ENCODE measurements around the gene AAMDC.

AAMDC gene

GRCh38 chr11:77879218-77879617, 58.3 kb downstream of the AAMDC start:
- Histone ChIP-seq H3K4me1 (no peaks in the 10 kb centered on the region), H3K4me3 (ENCODE audit: low read depth, low read length) (no peak overlapping the region), H3K9ac (no peak overlapping the region), H3K36me3 (ENCODE audit: control insufficient read depth, insufficient read depth, low read length) (no peaks in the 10 kb centered on the region), H3K4me2 (ENCODE audit: low read length) (no peak overlapping the region), H3K9me3 (ENCODE audit: control insufficient read depth, low read length) (no peaks in the 10 kb centered on the region), H3K27me3 (ENCODE audit: control insufficient read depth, insufficient read depth, low read length) (no peaks in the 10 kb centered on the region), H2AFZ (no peak overlapping the region), H3K79me2 (no peaks in the 10 kb centered on the region), H3K27ac (no peak overlapping the region)
- TF ChIP-seq CTCF (IDR thresholded peaks at IDR 0.05), result no peak

GRCh38 chr11:77882396-77882795, 61.5 kb downstream of the AAMDC start:
- Histone ChIP-seq H3K4me3 (ENCODE audit: low read depth, low read length) (no peak overlapping the region), H3K9ac (no peak overlapping the region), H3K4me1 (no peaks in the 10 kb centered on the region), H3K36me3 (ENCODE audit: control insufficient read depth, insufficient read depth, low read length) (no peaks in the 10 kb centered on the region), H3K9me3 (ENCODE audit: control insufficient read depth, low read length) (no peaks in the 10 kb centered on the region), H3K4me2 (ENCODE audit: low read length) (no peak overlapping the region), H3K27ac (no peak overlapping the region), H2AFZ (no peak overlapping the region), H3K79me2 (no peaks in the 10 kb centered on the region), H3K27me3 (ENCODE audit: control insufficient read depth, insufficient read depth, low read length) (no peaks in the 10 kb centered on the region)
- TF ChIP-seq CTCF (IDR thresholded peaks at IDR 0.05), result no peak

GRCh38 chr11:77883775-77884174, 62.8 kb downstream of the AAMDC start:
- Histone ChIP-seq H3K4me2 (ENCODE audit: low read length) (no peak overlapping the region), H3K9me3 (ENCODE audit: control insufficient read depth, low read length) (no peaks in the 10 kb centered on the region), H2AFZ (no peak overlapping the region), H3K4me1 (no peaks in the 10 kb centered on the region), H3K4me3 (ENCODE audit: low read depth, low read length) (no peak overlapping the region), H3K36me3 (ENCODE audit: control insufficient read depth, insufficient read depth, low read length) (no peaks in the 10 kb centered on the region), H3K9ac (no peak overlapping the region), H3K27ac (no peak overlapping the region), H3K27me3 (ENCODE audit: control insufficient read depth, insufficient read depth, low read length) (no peaks in the 10 kb centered on the region), H3K79me2 (no peaks in the 10 kb centered on the region)
- TF ChIP-seq CTCF (IDR thresholded peaks at IDR 0.05), result no peak

- H3K79me2 ChIP-seq, result no peaks in the 10 kb centered on the region
- no peak for TF ChIP-seq CTCF (IDR thresholded peaks at IDR 0.05)
- H2AFZ ChIP-seq, result no peak overlapping the region
- no peak overlapping the region for H3K9ac ChIP-seq
- no peaks in the 10 kb centered on the region for H3K36me3 ChIP-seq (ENCODE audit: control insufficient read depth, insufficient read depth, low read length)
- H3K4me1 ChIP-seq, result no peaks in the 10 kb centered on the region
- H3K9me3 ChIP-seq (ENCODE audit: control insufficient read depth, low read length), result no peaks in the 10 kb centered on the region
- H3K4me2 ChIP-seq (ENCODE audit: low read length), result no peak overlapping the region
- no peaks in the 10 kb centered on the region for H3K27me3 ChIP-seq (ENCODE audit: control insufficient read depth, insufficient read depth, low read length)
- no peak overlapping the region for H3K27ac ChIP-seq
- no peak overlapping the region for H3K4me3 ChIP-seq (ENCODE audit: low read depth, low read length)
Observed at GRCh38 chr11:77884186-77884828, 63.4 kb downstream of the AAMDC start.

GRCh38 chr11:77884829-77885190, 63.9 kb downstream of the AAMDC start:
- Histone ChIP-seq H3K36me3 (ENCODE audit: control insufficient read depth, insufficient read depth, low read length) (no peaks in the 10 kb centered on the region), H3K4me2 (ENCODE audit: low read length) (no peak overlapping the region), H3K27ac (no peak overlapping the region), H3K4me1 (no peaks in the 10 kb centered on the region), H3K79me2 (no peaks in the 10 kb centered on the region), H2AFZ (no peak overlapping the region), H3K9ac (no peak overlapping the region), H3K4me3 (ENCODE audit: low read depth, low read length) (no peak overlapping the region), H3K9me3 (ENCODE audit: control insufficient read depth, low read length) (no peaks in the 10 kb centered on the region), H3K27me3 (ENCODE audit: control insufficient read depth, insufficient read depth, low read length) (no peaks in the 10 kb centered on the region)
- no peak for TF ChIP-seq CTCF (IDR thresholded peaks at IDR 0.05)

Data from parathyroid adenoma (tissue), 2 donors.